GM12878 (cell line): ENCODE data around the gene RERE. TPM values are rescaled to one million over a fixed set of nuclear protein-coding genes. Genes with fewer than 3 reads are reported as not detected.
A peak's percentile ranks its signal among the peaks of the same experiment; 100 is the strongest.

ENCODE experiments used
- ATAC-seq: fragments of 200-7000 bp; cut with Tn5 transposase; 3 replicates; pipeline ENCODE4 v1.9.1; 2020; ENCODE audit warnings: mild to moderate bottlenecking, moderate library complexity
- BruUV-seq: library from RNA; stranded (reverse); fragments of 400-500 nt; replicated peaks from 2 replicates; lab custom pipeline; 2021; lab: Mats Ljungman, UMichigan
- CTCF ChIA-PET: fragments of 300-600 bp; sonication (Branson Sonifier 250); formaldehyde crosslinking; extraction: SDS; loops from one replicate; lab custom pipeline; 2021; ENCODE audit warnings: inconsistent platforms; lab: Yijun Ruan, JAX
- POLR2A ChIA-PET: fragments of 350-600 bp; formaldehyde crosslinking; extraction: SDS; loops from one replicate; lab custom pipeline; 2021; ENCODE audit warnings: inconsistent platforms; lab: Charles Lee
- RAD21 ChIA-PET: fragments of 300-600 bp; sonication (Branson Sonifier 250); formaldehyde crosslinking; loops from one replicate; lab custom pipeline; 2023; ENCODE audit warnings: antibody characterized with exemption; ENCODE audit not compliant: unreplicated experiment; lab: Charles Lee
- SMC1A ChIA-PET: fragments of 300-600 bp; sonication (Branson Sonifier 250); formaldehyde crosslinking; loops from one replicate; lab custom pipeline; 2023; ENCODE audit not compliant: unreplicated experiment, uncharacterized antibody; lab: Charles Lee
- DNase-seq: peaks from one replicate; pipeline ENCODE4 v3.0.0-alpha.2; 2011; ENCODE audit warnings: low read depth, low spot score
- FAIRE-seq: peaks from 3 replicates; lab custom pipeline; 2011; peaks lifted over from hg19 to GRCh38; lab: Jason Lieb, UNC
- H2AFZ ChIP-seq: 2 replicates; pipeline ENCODE4 v1.6.0; 2011; ENCODE audit warnings: low read depth, low read length, control low read depth; ENCODE audit not compliant: control insufficient read depth
- H3K27ac ChIP-seq: 2 replicates; pipeline ENCODE4 v1.5.1; 2011; ENCODE audit warnings: control low read depth; ENCODE audit not compliant: control insufficient read depth, insufficient read depth
- H3K27me3 ChIP-seq, 2 experiments: replicated peaks in 1 of 2; 2 replicates each; pipeline versions ENCODE4 v1.6.0 to v1.6.1; 2011; ENCODE audit warnings: low read length in 1 of 2; ENCODE audit not compliant: control insufficient read depth in 2 of 2, insufficient read depth in 2 of 2
- H3K36me3 ChIP-seq, 2 experiments: 2 replicates each; pipeline ENCODE4 v1.5.1; 2011; ENCODE audit warnings: low read length in 1 of 2; ENCODE audit not compliant: control insufficient read depth in 2 of 2, insufficient read depth in 2 of 2
- H3K4me1 ChIP-seq: 2 replicates; pipeline ENCODE4 v1.6.1; 2011; ENCODE audit warnings: mild to moderate bottlenecking, low read length, moderate library complexity, mixed read lengths; ENCODE audit not compliant: control insufficient read depth, insufficient read depth
- H3K4me2 ChIP-seq: 2 replicates; pipeline ENCODE4 v1.6.0; 2011; ENCODE audit warnings: control low read depth; ENCODE audit not compliant: control insufficient read depth, insufficient read depth
- H3K4me3 ChIP-seq: fragments of 200-600 bp; sonication (generic); 2 replicates; pipeline ENCODE4 v1.5.1; 2016
- H3K79me2 ChIP-seq: 2 replicates; pipeline ENCODE4 v1.6.0; 2011; ENCODE audit warnings: low read length; ENCODE audit not compliant: control insufficient read depth, insufficient read depth
- H3K9ac ChIP-seq: 2 replicates; pipeline ENCODE4 v1.8.0; 2011; ENCODE audit warnings: low read length, control low read depth, mixed read lengths; ENCODE audit not compliant: control insufficient read depth, insufficient read depth
- H3K9me3 ChIP-seq: replicated peaks from 3 replicates; pipeline ENCODE4 v1.5.1; 2011; ENCODE audit warnings: mild to moderate bottlenecking, low read length; ENCODE audit not compliant: control insufficient read depth, insufficient read depth
- H4K20me1 ChIP-seq: 2 replicates; pipeline ENCODE4 v1.6.0; 2011; ENCODE audit not compliant: control insufficient read depth, insufficient read depth
- CBFB ChIP-seq: IDR thresholded peaks from 2 replicates; pipeline ENCODE4 v1.6.1; 2016; ENCODE audit warnings: antibody characterized with exemption, low read depth
- CEBPB ChIP-seq, 2 experiments: fragments of 150-350 bp in 1 of 2; IDR thresholded peaks; 2 replicates each; pipeline ENCODE4 v1.6.1; 2012 to 2014; ENCODE audit warnings: low read depth in 2 of 2, low read length in 2 of 2, borderline replicate concordance in 1 of 2, inconsistent platforms in 1 of 2
- ELK1 ChIP-seq: IDR thresholded peaks from 2 replicates; pipeline ENCODE4 v1.6.1; 2012; ENCODE audit warnings: low read depth, low read length, improper control_type of control experiment
- KLF5 ChIP-seq: fragments of 450-650 bp; IDR thresholded peaks from 2 replicates; pipeline ENCODE4 v1.6.1; 2014; ENCODE audit warnings: mild to moderate bottlenecking; ENCODE audit not compliant: partially characterized antibody
- MTA2 ChIP-seq: fragments of 450-650 bp; IDR thresholded peaks from 2 replicates; pipeline ENCODE4 v1.6.1; 2016; ENCODE audit warnings: low read depth, mild to moderate bottlenecking, moderate library complexity
- PAX5 ChIP-seq: IDR thresholded peaks from 2 replicates; pipeline ENCODE4 v1.6.1; 2011; ENCODE audit warnings: low read depth, low read length, borderline replicate concordance
- PAX8 ChIP-seq: fragments of 450-650 bp; IDR thresholded peaks from 2 replicates; pipeline ENCODE4 v1.6.1; 2017; ENCODE audit warnings: mild to moderate bottlenecking, moderate library complexity
- POU2F2 ChIP-seq: IDR thresholded peaks from 3 replicates; pipeline ENCODE4 v1.6.1; 2011; ENCODE audit warnings: low read depth, mild to moderate bottlenecking, low read length, borderline replicate concordance
- RAD21 ChIP-seq: IDR thresholded peaks from 2 replicates; pipeline ENCODE4 v1.6.1; 2011; ENCODE audit warnings: mild to moderate bottlenecking, low read depth, low read length, moderate library complexity; ENCODE audit not compliant: insufficient read depth
- SIX5 ChIP-seq: IDR thresholded peaks from 2 replicates; pipeline ENCODE4 v1.6.1; 2011; ENCODE audit warnings: mild to moderate bottlenecking, low read depth, low read length, moderate library complexity; ENCODE audit not compliant: severe bottlenecking
- SMC3 ChIP-seq: IDR thresholded peaks from 2 replicates; pipeline ENCODE4 v1.6.1; 2011; ENCODE audit warnings: low read length, improper control_type of control experiment, borderline replicate concordance
- YY1 ChIP-seq: IDR thresholded peaks from 2 replicates; pipeline ENCODE4 v1.6.1; 2011; ENCODE audit warnings: low read depth, mild to moderate bottlenecking, low read length
- ZNF217 ChIP-seq: fragments of 450-650 bp; IDR thresholded peaks from 2 replicates; pipeline ENCODE4 v1.6.1; 2017; ENCODE audit warnings: antibody characterized with exemption, mild to moderate bottlenecking
- ZNF274 ChIP-seq: IDR thresholded peaks from one replicate; pipeline ENCODE4 v1.8.0; 2011; ENCODE audit not compliant: insufficient read length, insufficient read depth
- WGBS: methylation state at CpG from one replicate; pipeline ENCODE4 v1.1.6; 2016; ENCODE audit warnings: low lambda C conversion rate; ENCODE audit not compliant: insufficient replicate concordance, insufficient coverage; ENCODE audit errors: missing lambda C conversion rate; 5-methylcytosine and 5-hydroxymethylcytosine counted together
- in situ Hi-C: fragments of 300-500 bp; cut with MboI; formaldehyde crosslinking; loops from 9 replicates; pipeline ENCODE4 v1.14.3; 2018; ENCODE audit warnings: mixed read lengths
- intact Hi-C: fragments of 100-400 bp; cut with micrococcal nuclease; formaldehyde crosslinking; loops from one replicate; pipeline ENCODE4 v1.14.2; 2022; ENCODE audit not compliant: unreplicated experiment
- polyA plus RNA-seq, 11 experiments: library from polyadenylated mRNA; depleted of rRNA in 4 of 11; unstranded in 6 of 11; stranded (reverse) in 5 of 11; fragments of >200 nt; fragmentation: Nextera tagmentation in 4 of 11; fragmentation: Illumina TruSeq in 1 of 11; extraction: Ambion mirVana in 4 of 11; extraction: Trizol in 1 of 11; gene quantifications; 1 replicate in 1 of 11; 2 replicates in 10 of 11; pipeline versions ENCODE4 v1.2.1 to v1.2.3, GENCODE V29; 2011 to 2016; ENCODE audit warnings: inconsistent platforms in 2 of 11, missing spikeins in 2 of 11, low read depth in 1 of 11
- total RNA-seq, 4 experiments: library from RNA; depleted of rRNA in 3 of 4; stranded (reverse); fragments of >200 nt in 3 of 4; fragmentation: Illumina TruSeq in 1 of 4; extraction: Trizol in 1 of 4; gene quantifications; 2 replicates each; pipeline versions ENCODE4 v1.2.1 to v1.2.3, GENCODE V29; 2013 to 2021
- TF ChIP-seq, protein P1 (sequence below), 3 experiments: IDR thresholded peaks in 2 of 3; conservative IDR thresholded peaks in 1 of 3; 2 replicates each; pipeline ENCODE4 v1.5.1; 2011; ENCODE audit warnings: low read depth in 3 of 3, low read length in 3 of 3, mild to moderate bottlenecking in 3 of 3, control low read depth in 2 of 3, moderate library complexity in 2 of 3, inconsistent platforms in 1 of 3, mixed read lengths in 1 of 3; ENCODE audit not compliant: control insufficient read depth in 2 of 3, insufficient read depth in 1 of 3; ENCODE audit errors: extremely low read depth in 1 of 3
- TF ChIP-seq, protein P2 (sequence below): fragments of 450-650 bp; IDR thresholded peaks from 2 replicates; pipeline ENCODE4 v1.6.1; 2017; ENCODE audit warnings: mild to moderate bottlenecking, moderate library complexity

Gene RERE
- total and polyA plus RNA-seq, 10 of the 15 experiments (the other 5 are each of a cell fraction or from before 2014, with no cell fraction given) = 5.2 to 60.5 (median 20.2) TPM

DNA sequence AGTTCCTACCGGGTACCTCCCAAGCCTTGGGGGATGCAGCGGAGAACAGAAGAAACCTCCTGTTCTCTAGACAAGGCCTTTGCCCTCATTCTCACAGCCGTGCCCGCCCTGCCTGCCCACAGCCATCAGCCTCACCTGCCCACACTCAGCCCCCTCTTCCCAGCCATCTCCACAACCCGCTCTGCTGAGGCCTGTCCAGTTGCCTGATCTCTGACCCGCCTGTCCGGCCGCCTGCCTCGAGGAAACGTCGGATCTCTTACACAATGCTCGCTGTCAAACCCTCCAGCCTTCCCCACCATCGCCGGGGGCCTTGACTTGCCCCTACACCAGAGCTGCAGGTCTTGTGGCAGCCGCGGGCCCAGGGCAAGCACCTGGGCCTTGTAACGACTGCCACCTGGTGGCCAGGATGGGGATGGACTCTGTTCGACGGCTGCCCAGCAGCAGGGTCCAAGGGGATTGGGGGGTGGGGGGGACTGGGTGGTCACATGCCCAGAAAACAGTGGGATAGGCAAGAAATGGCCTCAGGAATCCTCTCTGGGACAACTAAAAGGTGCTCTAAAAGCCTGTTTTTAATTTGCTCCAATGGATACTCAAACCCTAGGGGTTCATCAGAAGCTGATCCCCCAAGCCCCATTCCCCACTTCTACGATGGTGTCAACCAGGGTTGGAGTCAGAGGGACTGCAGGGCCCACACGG, 468.5 kb downstream of the RERE start:
- WGBS = 13% methylated on average over 21 of the region's 21 CpGs
- ChIA-PET RAD21 (interaction anchor here (0.5 to 3.1 kb wide), 6 partner anchors 34 to 449 kb away, joined by 3 to 20 read pairs (median 4); no protein-coding TSS in a partner anchor), POLR2A (interaction anchor here (0.7 kb wide), 1 partner anchor 130 kb away, joined by 3 read pairs; no protein-coding TSS in a partner anchor), CTCF (interaction anchor here (0.6 to 3.6 kb wide), 11 partner anchors 10 to 682 kb away, joined by 3 to 76 read pairs (median 5); no protein-coding TSS in a partner anchor), SMC1A (interaction anchor here (1.3 to 3.9 kb wide), 2 partner anchors 331 to 334 kb away, joined by 8 to 16 read pairs; no protein-coding TSS in a partner anchor)
- Histone ChIP-seq H3K27me3 (no peaks in the 10 kb centered on the region), H3K4me3 (no peak overlapping the region), H3K79me2 (no peaks in the 10 kb centered on the region), H3K9ac (no peak overlapping the region), H2AFZ (no peak overlapping the region), H3K27ac (no peak overlapping the region), H4K20me1 (no peaks in the 10 kb centered on the region), H3K9me3 (no peaks in the 10 kb centered on the region), H3K4me2 (no peak overlapping the region), H3K4me1 (no peaks in the 10 kb centered on the region), H3K36me3 (peaks cover 0 to 5% of the 10 kb centered on the region in 2 experiments; a peak in 2 of 4 replicates)
- ATAC-seq (peak; percentile 88), FAIRE-seq (peak; percentile 31), DNase-seq (no peak)
- intact Hi-C loops = loop anchor here (1.0 to 10.0 kb wide), 3 partner anchors 334 to 684 kb away; no protein-coding TSS in a partner anchor
- no TSS peak for BruUV-seq
- in situ Hi-C loops = loop anchor here (10.0 kb wide), 1 partner anchor 334 kb away; no protein-coding TSS in a partner anchor
- TF ChIP-seq, protein P1, sequence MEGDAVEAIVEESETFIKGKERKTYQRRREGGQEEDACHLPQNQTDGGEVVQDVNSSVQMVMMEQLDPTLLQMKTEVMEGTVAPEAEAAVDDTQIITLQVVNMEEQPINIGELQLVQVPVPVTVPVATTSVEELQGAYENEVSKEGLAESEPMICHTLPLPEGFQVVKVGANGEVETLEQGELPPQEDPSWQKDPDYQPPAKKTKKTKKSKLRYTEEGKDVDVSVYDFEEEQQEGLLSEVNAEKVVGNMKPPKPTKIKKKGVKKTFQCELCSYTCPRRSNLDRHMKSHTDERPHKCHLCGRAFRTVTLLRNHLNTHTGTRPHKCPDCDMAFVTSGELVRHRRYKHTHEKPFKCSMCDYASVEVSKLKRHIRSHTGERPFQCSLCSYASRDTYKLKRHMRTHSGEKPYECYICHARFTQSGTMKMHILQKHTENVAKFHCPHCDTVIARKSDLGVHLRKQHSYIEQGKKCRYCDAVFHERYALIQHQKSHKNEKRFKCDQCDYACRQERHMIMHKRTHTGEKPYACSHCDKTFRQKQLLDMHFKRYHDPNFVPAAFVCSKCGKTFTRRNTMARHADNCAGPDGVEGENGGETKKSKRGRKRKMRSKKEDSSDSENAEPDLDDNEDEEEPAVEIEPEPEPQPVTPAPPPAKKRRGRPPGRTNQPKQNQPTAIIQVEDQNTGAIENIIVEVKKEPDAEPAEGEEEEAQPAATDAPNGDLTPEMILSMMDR (IDR thresholded peaks at IDR 0.05 in 2 of 3, conservative IDR thresholded peaks at IDR 0.05 in 1 of 3; ENCODE audit: control insufficient read depth in 2 of 3, extremely low read depth in 1 of 3, insufficient read depth in 1 of 3, low read depth in 3 of 3, low read length in 3 of 3) = peak; percentile 70 to 91 (median 78)
- TF ChIP-seq POU2F2 (no peak), CEBPB (IDR thresholded peaks at IDR 0.05; ENCODE audit: borderline replicate concordance in 1 of 2, low read depth in 2 of 2, low read length in 2 of 2) (no peak), ZNF217 (no peak), RAD21 (peak; percentile 86), KLF5 (peak; percentile 10), PAX8 (no peak), PAX5 (no peak), MTA2 (no peak), ZNF274 (no peak), ELK1 (no peak), SMC3 (peak; percentile 83), CBFB (no peak), YY1 (peak; percentile 67; the same call in 1 of the 2 replicates), SIX5 (no peak)
- TF ChIP-seq, protein P2, sequence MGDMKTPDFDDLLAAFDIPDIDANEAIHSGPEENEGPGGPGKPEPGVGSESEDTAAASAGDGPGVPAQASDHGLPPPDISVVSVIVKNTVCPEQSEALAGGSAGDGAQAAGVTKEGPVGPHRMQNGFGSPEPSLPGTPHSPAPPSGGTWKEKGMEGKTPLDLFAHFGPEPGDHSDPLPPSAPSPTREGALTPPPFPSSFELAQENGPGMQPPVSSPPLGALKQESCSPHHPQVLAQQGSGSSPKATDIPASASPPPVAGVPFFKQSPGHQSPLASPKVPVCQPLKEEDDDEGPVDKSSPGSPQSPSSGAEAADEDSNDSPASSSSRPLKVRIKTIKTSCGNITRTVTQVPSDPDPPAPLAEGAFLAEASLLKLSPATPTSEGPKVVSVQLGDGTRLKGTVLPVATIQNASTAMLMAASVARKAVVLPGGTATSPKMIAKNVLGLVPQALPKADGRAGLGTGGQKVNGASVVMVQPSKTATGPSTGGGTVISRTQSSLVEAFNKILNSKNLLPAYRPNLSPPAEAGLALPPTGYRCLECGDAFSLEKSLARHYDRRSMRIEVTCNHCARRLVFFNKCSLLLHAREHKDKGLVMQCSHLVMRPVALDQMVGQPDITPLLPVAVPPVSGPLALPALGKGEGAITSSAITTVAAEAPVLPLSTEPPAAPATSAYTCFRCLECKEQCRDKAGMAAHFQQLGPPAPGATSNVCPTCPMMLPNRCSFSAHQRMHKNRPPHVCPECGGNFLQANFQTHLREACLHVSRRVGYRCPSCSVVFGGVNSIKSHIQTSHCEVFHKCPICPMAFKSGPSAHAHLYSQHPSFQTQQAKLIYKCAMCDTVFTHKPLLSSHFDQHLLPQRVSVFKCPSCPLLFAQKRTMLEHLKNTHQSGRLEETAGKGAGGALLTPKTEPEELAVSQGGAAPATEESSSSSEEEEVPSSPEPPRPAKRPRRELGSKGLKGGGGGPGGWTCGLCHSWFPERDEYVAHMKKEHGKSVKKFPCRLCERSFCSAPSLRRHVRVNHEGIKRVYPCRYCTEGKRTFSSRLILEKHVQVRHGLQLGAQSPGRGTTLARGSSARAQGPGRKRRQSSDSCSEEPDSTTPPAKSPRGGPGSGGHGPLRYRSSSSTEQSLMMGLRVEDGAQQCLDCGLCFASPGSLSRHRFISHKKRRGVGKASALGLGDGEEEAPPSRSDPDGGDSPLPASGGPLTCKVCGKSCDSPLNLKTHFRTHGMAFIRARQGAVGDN = no peak
